Measurements from ENCODE around the gene GAS6.
"Not testable (repeated sequence)": the region's sequence is repeated elsewhere in the genome, so short reads cannot be mapped to it uniquely, and the experiment has no call there.

Gene GAS6

GRCh38 chr13:113835461-113836270 is 28.2 kb downstream of the GAS6 start:
- no peak for DNase-seq

GRCh38 chr13:113834496-113835200 is 29.2 kb downstream of the GAS6 start:
- no peak for DNase-seq

GRCh38 chr13:113834006-113834405 is 29.9 kb downstream of the GAS6 start:
- not testable (repeated sequence) for DNase-seq

- no peak for DNase-seq
These were observed 30.6 kb downstream of the GAS6 start for GRCh38 chr13:113833111-113833830.

- DNase-seq: no peak
These were observed 31.2 kb downstream of the GAS6 start for GRCh38 chr13:113832631-113833030.

- DNase-seq: no peak
These were observed 31.7 kb downstream of the GAS6 start for GRCh38 chr13:113832205-113832604.

GRCh38 chr13:113831061-113831460 is 32.8 kb downstream of the GAS6 start:
- no peak for DNase-seq

GRCh38 chr13:113830426-113830950 is 33.4 kb downstream of the GAS6 start:
- not testable (repeated sequence) for DNase-seq

- no peak for DNase-seq
These were observed 35.5 kb downstream of the GAS6 start for GRCh38 chr13:113828282-113828825.

- no peak for DNase-seq
These were observed 36.9 kb downstream of the GAS6 start for GRCh38 chr13:113827021-113827420.

GRCh38 chr13:113826446-113826845 is 37.4 kb downstream of the GAS6 start:
- DNase-seq: not testable (repeated sequence)

- no peak for DNase-seq
These were observed 38.0 kb downstream of the GAS6 start for GRCh38 chr13:113825841-113826240.

GRCh38 chr13:113823771-113824170 is 40.1 kb downstream of the GAS6 start:
- no peak for DNase-seq

- no peak for DNase-seq
These were observed 40.7 kb downstream of the GAS6 start for GRCh38 chr13:113822956-113823744.

GRCh38 chr13:113822266-113822665 is 41.6 kb downstream of the GAS6 start:
- DNase-seq: no peak

GRCh38 chr13:113821847-113822246 is 42.0 kb downstream of the GAS6 start:
- no peak for DNase-seq

GRCh38 chr13:113820813-113821651 is 42.8 kb downstream of the GAS6 start:
- DNase-seq: no peak

- DNase-seq: no peak
These were observed 43.9 kb downstream of the GAS6 start for GRCh38 chr13:113819731-113820715.

- no peak for DNase-seq
These were observed 44.5 kb downstream of the GAS6 start for GRCh38 chr13:113819341-113819730.

- DNase-seq: no peak
These were observed 45.1 kb downstream of the GAS6 start for GRCh38 chr13:113818700-113819295.
